Fibroblast of skin of back (primary cell): ENCODE results near the gene AMDHD2.
A peak's percentile ranks its signal among the peaks of the same experiment; 100 is the strongest.

ENCODE experiments used
- DNase-seq: peaks from one replicate; pipeline ENCODE4 v3.0.0-alpha.2; 2013

AMDHD2 gene

DNA sequence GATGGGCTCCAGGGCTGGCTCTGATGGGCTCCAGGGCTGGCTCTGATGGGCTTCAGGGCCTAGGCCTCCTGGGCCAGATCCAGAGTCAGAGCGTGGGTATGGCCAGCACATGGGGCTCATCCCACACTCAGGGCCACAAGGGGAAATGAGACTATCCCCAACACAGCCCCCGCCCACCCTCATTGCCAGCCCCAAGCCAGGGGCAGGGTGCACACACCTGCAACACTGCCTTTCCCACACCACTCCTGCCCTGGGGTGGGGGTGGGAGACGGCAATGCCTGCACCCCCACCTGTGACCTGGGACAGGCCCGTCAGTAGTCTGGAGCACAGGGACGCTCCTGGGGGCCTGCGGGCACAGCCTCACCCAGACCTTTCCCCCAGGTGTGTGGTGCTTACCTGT, 20.7 kb upstream of the AMDHD2 start:
- DNase-seq, result no peak

DNA sequence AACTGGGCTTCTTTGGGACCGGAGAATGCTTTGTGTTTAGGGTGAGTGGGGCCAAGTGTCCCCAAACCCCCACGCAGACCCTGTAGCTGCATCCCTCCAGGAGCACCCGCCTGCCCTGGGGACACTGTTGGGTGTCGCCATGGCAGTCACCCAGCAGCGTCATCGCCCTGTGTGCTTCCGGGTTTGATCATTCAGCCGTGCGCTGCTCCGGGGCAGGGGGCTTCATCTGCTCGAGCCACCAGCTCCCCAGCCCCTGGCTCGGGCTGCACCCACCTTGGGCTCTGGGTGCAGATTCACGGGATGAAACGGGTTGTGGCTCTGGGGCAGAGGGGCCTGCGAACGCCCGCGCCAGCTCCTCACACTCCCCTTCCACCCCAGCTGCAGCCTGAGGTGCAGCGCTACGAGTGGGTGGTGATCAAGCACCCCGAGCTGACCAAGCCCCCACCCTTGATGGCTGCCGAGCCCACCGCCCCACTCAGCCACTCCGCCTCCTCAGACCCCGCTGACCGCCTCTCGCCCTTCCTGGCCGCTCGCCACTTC, 20.2 kb upstream of the AMDHD2 start:
- DNase-seq, result no peak

DNA sequence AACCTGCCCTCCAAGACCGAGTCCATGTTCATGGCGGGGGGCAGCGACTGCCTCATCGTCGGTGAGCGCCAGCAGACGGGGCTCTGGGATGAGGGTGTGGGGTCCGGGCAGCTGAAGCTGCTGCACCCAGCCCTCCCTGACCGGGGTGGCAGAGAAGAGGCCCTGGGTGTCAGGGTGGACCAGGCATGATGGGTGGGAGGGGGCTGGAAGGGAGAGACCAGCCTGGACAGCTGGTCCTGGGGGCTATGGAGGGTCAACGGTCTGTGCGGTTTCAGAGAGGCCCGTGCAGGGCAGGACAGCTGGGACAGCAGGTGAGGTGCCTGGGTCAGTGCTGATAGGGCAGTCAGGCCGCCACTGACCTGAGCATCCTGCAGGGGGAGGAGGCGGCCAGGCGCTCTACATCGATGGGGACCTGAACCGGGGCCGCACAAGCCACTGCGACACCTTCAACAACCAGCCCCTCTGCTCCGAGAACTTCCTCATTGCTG, 19.7 kb upstream of the AMDHD2 start:
- DNase-seq, result no peak

DNA sequence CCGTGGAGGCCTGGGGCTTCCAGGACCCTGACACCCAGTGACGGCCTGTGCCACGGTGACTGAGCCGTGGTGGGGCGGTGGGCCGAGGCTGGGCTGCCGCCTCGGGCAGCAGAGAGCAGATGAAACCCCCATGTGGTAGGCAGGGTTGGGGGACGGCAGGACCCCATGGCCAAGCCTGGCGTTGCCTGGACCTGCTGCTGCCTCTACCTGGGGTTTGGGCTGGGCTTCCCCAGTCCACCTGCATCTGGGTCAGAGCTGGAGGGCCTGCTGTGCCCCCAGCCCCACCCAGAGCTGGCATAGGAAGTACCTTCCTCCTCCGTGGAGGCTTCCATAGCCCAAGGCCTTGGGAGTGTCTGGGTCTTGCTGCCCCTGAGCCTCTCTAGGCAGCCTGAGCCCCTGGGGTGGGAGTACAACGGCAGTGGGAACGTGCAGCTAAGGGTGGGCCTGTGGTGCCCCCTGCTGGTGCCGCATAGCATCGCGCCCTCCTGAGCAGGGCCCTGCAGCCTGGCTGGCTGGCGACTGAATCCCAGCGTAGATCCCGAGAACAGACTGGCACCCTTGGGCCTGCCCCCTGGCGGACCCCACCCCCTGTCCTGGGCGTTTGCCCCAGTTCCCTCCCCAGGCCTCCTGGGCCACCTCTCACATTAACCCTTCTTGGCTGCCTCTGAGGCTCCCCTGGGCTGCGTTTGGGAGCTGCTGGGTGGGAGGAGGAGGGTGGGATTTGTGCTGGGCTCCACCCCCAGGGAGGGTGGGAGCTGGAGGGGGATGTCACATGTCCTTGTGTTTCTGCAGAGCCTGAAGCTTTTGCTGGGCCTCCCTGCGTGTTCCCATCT, 19.0 kb upstream of the AMDHD2 start:
- peak; percentile 66 for DNase-seq

DNA sequence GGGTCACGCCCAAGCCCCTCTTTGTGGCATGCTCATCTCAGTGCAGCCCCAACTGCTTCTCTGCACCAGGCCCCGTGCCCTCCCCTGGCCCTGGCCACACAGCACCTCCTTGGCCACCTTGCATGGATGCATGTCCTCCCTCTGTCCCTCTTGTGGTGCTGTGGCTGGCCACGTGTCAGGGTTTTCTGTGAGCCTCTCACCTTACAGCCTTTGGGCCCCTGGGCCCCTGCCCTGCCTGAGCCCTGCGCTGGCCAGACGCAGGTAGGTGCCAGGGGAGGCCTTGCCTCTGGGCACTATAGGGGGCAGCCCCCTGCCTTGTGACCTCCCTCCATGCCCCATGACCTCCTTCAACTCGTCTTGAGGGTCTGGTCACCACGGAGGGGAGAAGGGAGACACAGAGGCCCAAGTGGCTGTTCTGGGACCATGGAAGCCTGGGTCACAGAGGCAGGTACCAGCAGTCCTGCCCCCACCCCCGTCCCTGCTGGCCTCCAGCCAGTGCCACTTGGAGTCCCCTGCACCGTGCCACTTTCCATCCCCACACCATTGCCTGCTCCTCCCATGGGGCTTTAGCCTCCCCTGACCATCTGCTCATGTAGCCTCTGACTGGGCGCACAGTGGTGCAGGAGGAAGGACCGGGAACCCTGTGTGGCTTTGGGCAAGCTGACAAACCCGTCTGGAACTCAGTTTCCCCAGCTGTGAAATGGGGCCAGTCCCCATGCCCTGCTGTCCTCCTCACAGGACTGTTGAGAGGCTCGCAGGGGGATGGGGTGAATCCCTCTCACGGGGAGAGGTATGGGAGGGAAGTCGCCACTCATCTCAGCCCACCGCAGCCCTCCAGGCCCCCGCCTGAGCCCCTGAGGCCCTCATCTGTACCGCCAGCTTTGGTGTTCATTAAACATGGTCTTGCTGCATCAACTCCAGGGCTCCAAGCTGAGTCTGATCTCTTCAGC, 17.9 kb upstream of the AMDHD2 start:
- DNase-seq, result no peak

DNA sequence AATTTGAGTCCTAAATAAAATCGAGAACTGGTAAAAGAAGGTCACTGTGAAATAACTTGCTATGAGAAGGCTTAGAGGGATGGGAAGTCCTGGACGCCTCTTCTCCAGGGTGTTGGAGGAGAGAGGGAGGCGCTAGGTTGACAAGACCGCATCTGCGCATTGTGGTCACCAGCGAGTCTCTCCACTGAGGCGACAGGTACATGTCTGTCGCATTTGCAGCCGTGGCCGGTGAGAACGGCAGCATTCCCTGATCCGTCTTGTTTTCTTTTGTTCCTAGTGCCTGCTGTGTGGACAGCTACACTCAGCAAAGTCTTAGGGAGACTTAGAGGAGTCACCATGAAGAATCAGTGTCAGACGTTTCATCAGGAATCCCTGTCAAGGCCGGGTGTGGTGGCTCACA, 14.5 kb upstream of the AMDHD2 start:
- DNase-seq, result no peak

DNA sequence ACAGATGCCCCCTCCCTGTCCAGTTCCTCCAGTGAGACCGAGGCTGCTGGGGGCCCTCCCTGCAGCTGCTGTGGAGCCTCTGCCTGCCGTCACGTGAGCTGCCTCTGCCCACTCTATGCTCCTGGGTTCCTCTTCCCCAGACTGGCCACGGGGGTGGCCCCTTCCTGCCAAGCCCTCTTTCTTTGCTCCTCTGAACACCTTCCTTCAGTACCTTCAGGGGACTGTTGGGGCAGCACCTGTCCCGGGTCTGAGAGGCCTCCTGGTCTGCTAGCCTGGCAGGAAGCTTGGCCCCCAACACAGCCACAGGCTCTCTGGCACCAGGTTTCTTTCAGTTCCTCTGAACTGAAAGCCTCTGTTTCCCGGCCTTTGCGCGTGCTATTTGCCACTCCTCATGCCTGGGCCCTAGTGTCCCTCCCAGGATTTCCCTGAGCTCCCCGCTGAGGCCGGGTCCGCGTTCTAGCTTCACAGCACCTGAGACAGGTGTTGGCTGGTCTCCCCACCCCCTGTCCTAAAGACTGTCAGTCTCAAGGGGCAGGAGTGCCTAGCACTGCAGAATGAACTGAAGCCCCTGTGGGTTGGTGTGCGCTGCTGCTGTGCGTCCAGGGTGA, 13.0 kb upstream of the AMDHD2 start:
- no peak for DNase-seq

DNA sequence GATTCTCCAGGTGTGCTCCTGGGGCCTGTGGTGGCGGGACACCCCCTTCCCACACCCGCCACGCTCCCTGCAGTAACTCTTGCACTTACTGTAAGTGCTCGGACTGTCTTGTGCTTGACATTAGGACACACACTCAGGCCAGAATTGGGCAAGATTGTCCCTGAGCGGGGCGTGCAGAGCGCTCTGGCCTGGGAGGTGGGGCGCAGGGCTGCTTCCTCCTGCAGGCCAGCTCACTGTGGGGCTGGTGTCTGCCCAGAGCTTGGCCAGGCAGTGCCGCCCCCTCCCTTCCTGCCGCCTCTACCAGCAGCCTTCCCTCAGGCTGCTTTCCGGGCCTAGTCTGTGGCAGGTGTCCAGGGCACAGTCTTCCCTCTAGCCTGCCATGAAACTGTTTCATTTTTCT, 12.5 kb upstream of the AMDHD2 start:
- no peak for DNase-seq

DNA sequence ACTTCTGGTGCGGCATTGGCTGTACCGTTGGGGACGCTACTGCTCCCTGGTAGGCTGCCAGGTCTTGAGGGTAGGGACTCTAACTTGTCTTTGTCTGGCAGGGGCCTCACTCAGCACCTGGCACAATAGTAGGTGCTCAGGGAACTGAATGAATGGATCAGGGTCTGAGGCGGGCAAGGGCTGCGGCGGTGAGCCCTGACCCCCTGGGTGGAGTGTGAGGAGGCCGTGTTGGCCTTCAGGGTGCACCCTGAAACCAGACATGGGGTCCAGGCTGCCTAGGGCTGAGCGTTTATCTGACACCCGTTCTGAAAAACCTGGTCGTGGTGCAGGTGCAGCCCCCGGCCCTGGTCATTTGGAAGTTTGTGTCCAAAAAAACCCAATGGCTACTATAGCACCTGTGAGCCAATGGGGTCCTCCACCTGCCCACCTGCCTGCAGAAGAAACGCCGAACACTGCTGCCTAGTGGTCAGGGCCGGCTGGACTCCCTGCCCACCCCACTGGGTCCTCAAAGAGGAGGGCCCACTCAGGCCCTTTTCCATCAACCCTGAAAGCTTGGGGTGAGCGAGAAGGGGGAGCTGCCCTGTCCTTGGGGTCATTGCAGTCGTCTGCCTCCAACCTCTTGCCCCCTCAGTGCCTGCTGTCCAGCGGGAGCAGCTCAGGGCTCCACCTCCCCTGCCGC, 11.3 kb upstream of the AMDHD2 start:
- DNase-seq, result no peak

DNA sequence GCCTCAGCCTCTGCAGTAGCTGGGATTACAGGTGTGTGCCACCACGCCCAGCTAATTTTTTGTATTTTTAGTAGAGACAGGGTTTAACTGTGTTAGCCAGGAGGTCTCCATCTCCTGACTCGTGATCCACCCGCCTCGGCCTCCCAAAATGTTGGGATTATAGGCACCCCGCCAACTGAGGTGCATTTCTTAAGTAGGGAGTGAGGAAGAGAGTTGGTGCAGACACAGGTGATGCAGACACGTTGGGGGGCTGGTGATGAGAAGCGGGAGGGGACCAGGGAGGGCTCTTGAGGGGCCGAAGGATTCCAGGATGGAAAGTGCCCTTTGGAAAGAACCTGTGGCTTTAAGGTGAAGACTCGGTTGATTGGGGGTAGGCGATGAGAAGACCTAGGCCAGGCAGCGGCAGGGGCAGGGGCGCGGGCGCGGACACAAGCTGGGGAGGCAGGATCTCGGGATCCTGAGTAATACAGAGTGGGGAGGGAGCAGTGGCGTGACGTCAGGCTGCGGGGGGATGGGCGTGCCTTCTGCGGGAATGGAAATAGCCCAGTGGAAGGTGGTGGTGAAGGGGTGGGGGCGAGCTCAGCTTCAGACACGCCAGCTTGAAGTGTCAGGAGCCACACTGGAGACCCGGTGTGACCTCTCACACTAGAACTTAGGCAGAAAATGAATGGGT, 8.9 kb upstream of the AMDHD2 start:
- DNase-seq, result peak; percentile 47

DNA sequence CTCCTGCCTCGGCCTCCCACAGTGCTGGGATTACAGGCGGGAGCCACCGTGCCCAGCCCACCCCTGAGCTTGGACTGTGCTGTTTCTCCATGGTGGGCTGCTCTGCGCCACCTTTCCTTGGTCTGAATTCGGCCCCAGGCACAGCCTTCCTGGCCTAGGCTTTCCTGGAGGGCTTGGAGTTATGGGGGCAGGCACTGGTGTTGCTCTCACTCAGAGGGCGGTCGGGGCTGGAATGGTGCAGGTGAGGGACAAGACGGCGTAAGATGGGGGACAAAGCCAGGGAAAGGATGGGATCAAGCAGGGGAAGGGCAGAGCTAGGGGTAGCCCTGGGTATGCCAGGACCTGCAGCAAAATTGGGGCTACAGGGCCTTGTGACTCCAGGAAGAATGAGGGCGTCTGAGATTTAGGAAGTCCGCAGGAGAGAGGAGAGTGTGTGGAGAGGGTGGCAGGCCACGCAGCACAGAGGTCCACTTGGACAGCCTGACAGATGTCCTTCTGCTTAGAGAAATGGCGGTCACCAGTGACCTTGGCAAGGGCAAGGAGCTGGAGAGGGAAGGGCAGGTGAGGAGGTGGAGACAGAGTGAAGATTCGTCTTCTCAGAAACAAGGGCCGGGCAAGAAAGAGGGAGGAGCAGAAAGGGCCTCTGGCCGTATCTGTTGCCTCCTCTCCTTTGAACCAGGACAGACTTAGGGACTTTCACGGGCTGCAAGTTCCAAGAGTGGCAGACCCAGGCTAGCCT, 8.0 kb upstream of the AMDHD2 start:
- DNase-seq, result no peak

DNA sequence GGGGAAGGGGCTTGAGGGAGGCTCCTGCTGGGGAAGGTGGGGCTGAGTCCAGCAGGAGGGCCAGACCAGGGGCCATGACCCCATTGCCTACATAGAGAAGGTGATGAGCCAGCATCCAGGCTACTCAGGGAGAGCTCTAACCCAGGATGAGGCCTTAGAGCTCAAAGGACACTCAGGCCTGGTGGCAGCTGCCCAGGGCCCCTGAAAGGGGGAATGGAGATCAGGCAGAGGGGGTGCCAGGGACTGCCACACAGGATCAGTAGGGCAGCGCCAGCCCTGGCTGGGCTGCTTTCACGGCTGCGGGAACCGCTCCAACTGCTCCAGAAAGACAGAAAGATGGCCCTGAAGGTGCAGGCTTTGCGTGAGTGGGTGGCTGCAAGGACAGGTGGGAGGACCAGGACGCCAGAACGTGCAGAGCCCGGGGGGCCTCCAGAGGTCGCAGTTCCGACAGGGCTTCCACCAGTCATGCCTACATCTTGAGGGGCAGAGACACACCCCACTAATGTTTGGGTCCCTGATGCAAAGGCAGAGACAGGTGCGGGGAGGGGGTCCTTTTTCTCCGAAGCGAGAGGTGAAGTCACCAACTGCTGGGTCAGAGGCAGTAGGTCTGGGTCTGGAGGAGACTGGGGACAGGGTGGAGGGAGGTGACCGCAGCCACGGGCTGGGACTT, 7.3 kb upstream of the AMDHD2 start:
- no peak for DNase-seq

DNA sequence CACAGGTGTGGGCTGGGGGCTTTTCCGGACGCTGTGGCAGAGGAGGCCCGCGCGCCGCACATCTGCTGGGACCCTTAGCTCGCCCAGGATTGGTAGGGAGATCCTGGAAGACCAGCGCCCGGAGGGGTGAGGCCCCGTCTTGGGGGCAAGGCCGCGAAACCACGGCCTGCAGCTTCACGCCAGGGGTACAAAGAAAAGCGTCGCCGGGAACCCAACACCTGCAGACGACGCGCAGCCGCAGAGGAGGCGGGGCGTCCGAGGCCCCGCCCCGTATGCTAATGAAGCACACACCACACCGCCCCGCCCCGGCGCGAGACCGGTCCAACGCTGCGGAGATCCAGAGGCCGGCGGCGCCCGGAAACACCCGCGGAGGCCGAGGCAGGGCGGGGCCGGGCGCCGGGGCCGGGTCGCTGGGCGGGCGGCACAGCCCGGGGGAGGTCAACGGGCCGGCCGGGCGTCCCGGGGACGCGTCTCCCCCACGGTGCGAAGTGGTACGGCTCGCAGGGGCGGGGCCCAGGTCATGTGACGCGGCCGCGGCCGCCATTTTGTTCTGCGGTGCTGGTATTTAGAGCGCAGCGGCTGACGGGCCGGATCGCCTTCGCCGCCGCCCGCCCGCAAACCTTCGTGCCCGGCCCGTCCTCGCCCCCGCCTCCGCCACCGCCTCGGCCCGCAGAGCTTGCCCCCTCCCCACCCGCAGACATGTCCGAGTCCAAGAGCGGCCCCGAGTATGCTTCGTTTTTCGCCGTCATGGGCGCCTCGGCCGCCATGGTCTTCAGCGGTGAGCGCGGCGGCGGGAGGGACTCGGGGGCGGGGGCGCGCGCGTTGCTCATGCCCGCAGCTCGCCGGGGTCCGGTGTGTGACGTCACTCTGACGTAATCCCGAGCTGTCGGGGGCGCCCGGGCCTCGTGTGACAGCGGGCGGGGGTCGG, 6.5 kb upstream of the AMDHD2 start, which contains the start of gene ATP6V0C:
Gene ATP6V0C, plus strand, starts transcription at position 548 of the 928 bp plus-strand sequence. Its CDS starts 152 bp downstream, at position 700.
- peak; percentile 83 for DNase-seq

DNA sequence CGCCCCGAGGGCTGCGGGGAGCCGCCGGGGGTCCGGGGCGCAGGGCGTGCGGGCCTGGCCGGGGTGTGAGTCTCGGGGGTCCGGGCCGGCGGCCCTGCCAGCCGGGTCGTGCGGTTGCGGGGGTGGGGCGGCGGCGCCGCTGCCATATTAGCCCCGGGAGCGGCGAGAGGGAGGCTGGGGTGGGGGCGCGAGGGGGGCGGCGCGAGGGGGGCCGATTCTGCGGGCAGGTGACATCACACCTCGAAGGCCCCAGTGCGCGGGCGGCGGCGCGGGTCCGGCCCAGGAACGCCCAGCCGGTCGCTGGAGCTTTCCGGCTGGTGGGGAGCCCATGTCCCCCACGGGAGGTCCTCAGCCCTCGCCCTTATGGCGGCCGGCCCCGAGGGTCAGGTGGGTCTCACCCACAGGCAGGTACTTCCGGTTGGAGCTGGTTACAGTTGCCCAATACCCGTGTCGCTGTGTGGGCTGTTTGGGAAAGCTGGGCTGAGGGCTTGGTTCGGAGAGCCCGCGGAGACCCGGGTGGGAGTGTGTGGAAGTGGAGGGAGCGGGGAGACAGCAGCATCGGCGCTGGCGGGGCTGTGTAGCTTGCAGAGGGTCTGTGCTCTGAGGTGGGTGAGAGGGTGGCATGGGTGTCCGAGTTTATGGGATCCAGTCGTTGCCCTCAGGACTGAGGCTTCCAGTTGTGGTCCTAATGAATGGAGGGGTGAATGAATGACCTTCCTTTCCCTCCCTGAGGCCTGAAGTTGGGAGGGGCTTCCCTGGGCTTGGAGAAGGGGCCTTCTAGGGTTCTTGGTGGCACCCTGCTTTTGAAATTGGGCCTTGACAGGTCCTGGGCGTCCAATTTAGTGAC, 5.6 kb upstream of the AMDHD2 start:
- no peak for DNase-seq

DNA sequence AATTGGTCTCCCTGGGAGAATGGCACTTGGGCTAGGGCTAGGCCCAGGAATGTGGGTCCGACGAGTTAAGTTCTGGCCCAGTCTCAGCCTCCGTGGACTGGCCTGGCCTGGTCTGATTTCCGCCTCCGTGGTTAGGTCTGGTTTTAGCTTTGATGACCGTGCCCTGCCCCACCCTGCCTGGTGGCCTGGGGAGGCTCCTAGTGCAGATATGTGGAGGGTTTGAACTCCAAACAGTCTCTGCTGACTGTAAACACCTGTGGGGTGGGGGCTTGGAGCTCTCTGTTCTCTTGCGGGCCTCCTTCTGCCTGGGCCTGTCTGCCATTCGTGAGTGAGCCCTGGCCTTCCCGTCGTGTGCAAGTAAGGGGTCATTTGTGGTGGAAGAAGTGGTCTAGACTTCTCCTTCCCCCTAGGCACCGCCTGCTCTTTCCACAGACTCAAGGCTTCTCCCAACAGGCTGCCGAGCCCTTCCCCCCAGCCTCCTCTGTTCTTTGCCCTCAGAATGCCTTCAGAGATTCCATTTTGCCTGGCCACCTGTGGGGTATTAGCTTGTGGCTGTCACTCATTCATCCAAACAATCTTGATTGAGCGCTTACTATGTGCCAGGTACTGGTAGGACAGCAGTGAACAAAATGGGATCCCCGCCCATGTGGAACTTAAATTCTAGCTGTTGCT, 4.9 kb upstream of the AMDHD2 start:
- DNase-seq, result no peak

DNA sequence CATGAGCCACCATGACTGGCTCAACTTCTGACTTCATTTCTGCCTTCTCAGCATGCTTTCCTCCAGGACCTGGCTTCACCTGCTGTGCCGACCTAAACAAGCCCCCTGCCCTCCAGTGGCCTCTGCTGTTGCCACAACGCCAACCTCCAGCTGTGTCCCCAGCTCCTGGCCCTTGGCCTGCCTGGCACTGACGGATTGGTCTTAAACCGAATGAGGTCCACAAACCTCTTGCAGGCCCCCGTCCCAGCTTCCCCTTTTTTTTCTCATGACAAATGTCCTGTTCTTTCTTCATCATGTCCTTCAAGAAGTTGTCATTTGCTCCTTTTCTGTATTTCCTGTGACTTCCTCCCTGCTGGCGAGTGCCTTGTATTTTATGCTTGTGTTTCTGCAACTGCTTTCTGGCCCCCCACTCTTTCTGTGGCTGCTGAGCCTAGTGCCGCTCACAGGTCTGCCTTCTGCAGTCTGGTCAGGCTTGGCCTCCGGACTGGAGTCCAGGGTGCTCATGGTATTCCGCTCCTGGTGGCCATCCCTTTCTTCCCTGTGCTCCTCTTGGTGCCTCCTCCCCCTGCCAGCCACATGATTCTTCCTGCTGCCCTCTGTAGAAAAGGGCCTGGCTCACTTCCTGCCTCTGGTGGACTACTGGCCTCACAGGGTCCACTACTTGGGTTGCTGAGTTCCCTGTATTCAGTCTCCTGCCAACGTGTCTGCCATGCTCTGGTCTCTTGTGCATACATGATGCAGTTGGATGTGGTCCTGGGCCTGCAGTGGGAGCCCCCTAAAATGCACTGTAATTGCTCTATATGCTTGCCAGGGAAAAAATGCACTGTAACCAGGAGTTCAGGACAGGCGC, 3.6 kb upstream of the AMDHD2 start:
- DNase-seq, result no peak
